Gastroesophageal sphincter (tissue), 3 donors: ENCODE results near the gene TIMM22.

Experiments used
- EP300 ChIP-seq: sonication (generic); formaldehyde crosslinking; IDR thresholded peaks from one replicate; pipeline ENCODE4 v1.6.1; 2017; ENCODE audit warnings: antibody characterized with exemption, mild to moderate bottlenecking
- POLR2A ChIP-seq, 2 donors: fragments of 450-650 bp; IDR thresholded peaks; one replicate each; pipeline ENCODE4 v1.6.1; 2017; ENCODE audit warnings: antibody characterized with exemption in 2 of 2, mild to moderate bottlenecking in 2 of 2, moderate library complexity in 1 of 2
- POLR2AphosphoS5 ChIP-seq: sonication (generic); formaldehyde crosslinking; IDR thresholded peaks from one replicate; pipeline ENCODE4 v1.6.1; 2017; ENCODE audit warnings: antibody characterized with exemption
- TF ChIP-seq, protein P1 (sequence below), 4 experiments: fragments of 200-600 bp in 2 of 4; fragments of 450-650 bp in 2 of 4; sonication (generic) in 1 of 4; IDR thresholded peaks; one replicate each; pipeline ENCODE4 v1.5.1; 2017 to 2019; ENCODE audit warnings: antibody characterized with exemption in 4 of 4, mild to moderate bottlenecking in 2 of 4, moderate library complexity in 2 of 4

- TF ChIP-seq, protein P1, sequence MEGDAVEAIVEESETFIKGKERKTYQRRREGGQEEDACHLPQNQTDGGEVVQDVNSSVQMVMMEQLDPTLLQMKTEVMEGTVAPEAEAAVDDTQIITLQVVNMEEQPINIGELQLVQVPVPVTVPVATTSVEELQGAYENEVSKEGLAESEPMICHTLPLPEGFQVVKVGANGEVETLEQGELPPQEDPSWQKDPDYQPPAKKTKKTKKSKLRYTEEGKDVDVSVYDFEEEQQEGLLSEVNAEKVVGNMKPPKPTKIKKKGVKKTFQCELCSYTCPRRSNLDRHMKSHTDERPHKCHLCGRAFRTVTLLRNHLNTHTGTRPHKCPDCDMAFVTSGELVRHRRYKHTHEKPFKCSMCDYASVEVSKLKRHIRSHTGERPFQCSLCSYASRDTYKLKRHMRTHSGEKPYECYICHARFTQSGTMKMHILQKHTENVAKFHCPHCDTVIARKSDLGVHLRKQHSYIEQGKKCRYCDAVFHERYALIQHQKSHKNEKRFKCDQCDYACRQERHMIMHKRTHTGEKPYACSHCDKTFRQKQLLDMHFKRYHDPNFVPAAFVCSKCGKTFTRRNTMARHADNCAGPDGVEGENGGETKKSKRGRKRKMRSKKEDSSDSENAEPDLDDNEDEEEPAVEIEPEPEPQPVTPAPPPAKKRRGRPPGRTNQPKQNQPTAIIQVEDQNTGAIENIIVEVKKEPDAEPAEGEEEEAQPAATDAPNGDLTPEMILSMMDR (IDR thresholded peaks at IDR 0.05) = no peak
- no peak for TF ChIP-seq POLR2A (IDR thresholded peaks at IDR 0.05)
- TF ChIP-seq POLR2AphosphoS5 = no peak
- no peak for TF ChIP-seq EP300
These were observed 33.2 kb downstream of the TIMM22 start for GRCh38 chr17:1029922-1030644.
